Left cardiac atrium (tissue), 4 donors: Measurements from ENCODE around the gene NXPH2. TPM values are rescaled to one million over a fixed set of nuclear protein-coding genes. Genes with fewer than 3 reads are reported as not detected.
A peak's percentile ranks its signal among the peaks of the same experiment; 100 is the strongest.
"Not testable (repeated sequence)": the region's sequence is repeated elsewhere in the genome, so short reads cannot be mapped to it uniquely, and the experiment has no call there.

Experiments
- ATAC-seq, 2 donors: fragments of 200-7000 bp; cut with Tn5 transposase; one replicate each; pipeline ENCODE4 v1.9.1; 2020; ENCODE audit warnings: mild to moderate bottlenecking in 2 of 2, moderate library complexity in 2 of 2
- DNase-seq: peaks from one replicate; pipeline ENCODE4 v3.0.0-alpha.2; 2020
- intact Hi-C, 2 donors: fragments of 100-400 bp; cut with DNase I; formaldehyde crosslinking; loops; one replicate each; pipeline versions ENCODE4 v1.14.1 to v1.15.1; 2022 to 2023
- total RNA-seq, 2 donors: library from RNA; stranded (reverse); fragmentation: NEBNext Ultra II Directional; extraction: Animal tissue kit (Norgen Biotek cat#: 25700); gene quantifications; one replicate each; pipeline ENCODE4 v1.2.1, GENCODE V29; 2021
- donor health status: DM: no; HTN: yes; CAD: no.
- donor health status: DM: no; HTN: yes; CAD: no; lungs with severe emphysema.
- donor health status: DM: yes; HTN: yes; CAD: no.
- donor health status: Dilated cardiomyopathy.

Gene NXPH2
- total RNA-seq, 2 donors from 2014 or later, result not detected

- ATAC-seq, result no peak
- DNase-seq, result no peak
- intact Hi-C loops, result no loop called here
These were observed 16.2 kb downstream of the NXPH2 start for GRCh38 chr2:138763971-138764370.

- intact Hi-C loops, result no loop called here
- ATAC-seq (no peak), DNase-seq (no peak)
These were observed 17.7 kb downstream of the NXPH2 start for GRCh38 chr2:138762533-138762932.

GRCh38 chr2:138760676-138761075 lies 19.5 kb downstream of the NXPH2 start:
- DNase-seq, result no peak
- peak in 1 of 2 donors; percentile 67 for ATAC-seq

GRCh38 chr2:138757384-138757783 lies 22.8 kb downstream of the NXPH2 start:
- intact Hi-C loops, result no loop called here
- no peak for ATAC-seq
- no peak for DNase-seq

More at GRCh38 chr2:138760676-138761075, 19.5 kb downstream of the NXPH2 start:
- intact Hi-C loops, result no loop called here

GRCh38 chr2:138752197-138752956 lies 27.8 kb downstream of the NXPH2 start:
- intact Hi-C loops, result no loop called here
- DNase-seq, result no peak
- ATAC-seq, result no peak

GRCh38 chr2:138744713-138745112 lies 35.5 kb downstream of the NXPH2 start:
- ATAC-seq (no peak), DNase-seq (no peak)
- intact Hi-C loops, result no loop called here

GRCh38 chr2:138742441-138743057 lies 37.6 kb downstream of the NXPH2 start:
- no peak for DNase-seq
- intact Hi-C loops, result no loop called here
- no peak for ATAC-seq

GRCh38 chr2:138741851-138742250 lies 38.3 kb downstream of the NXPH2 start:
- intact Hi-C loops, result no loop called here

GRCh38 chr2:138737009-138737554 lies 43.1 kb downstream of the NXPH2 start:
- ATAC-seq, DNase-seq, intact Hi-C loops: not testable (repeated sequence)

More at GRCh38 chr2:138741851-138742250, 38.3 kb downstream of the NXPH2 start:
- DNase-seq (no peak), ATAC-seq (no peak)

GRCh38 chr2:138732651-138733050 lies 47.5 kb downstream of the NXPH2 start:
- ATAC-seq, result no peak
- no peak for DNase-seq
- intact Hi-C loops, result no loop called here

GRCh38 chr2:138730497-138731030 lies 49.6 kb downstream of the NXPH2 start:
- intact Hi-C loops, result no loop called here
- DNase-seq (no peak), ATAC-seq (no peak)

- ATAC-seq (no peak), DNase-seq (no peak)
- intact Hi-C loops, result no loop called here
These were observed 52.2 kb downstream of the NXPH2 start for GRCh38 chr2:138727956-138728355.

GRCh38 chr2:138726681-138727080 lies 53.5 kb downstream of the NXPH2 start:
- intact Hi-C loops, result no loop called here
- no peak for ATAC-seq
- no peak for DNase-seq

GRCh38 chr2:138724729-138725459 lies 55.3 kb downstream of the NXPH2 start:
- intact Hi-C loops, result no loop called here
- ATAC-seq, result no peak

GRCh38 chr2:138724327-138724726 lies 55.9 kb downstream of the NXPH2 start:
- intact Hi-C loops, result no loop called here
- ATAC-seq (no peak), DNase-seq (no peak)

More at GRCh38 chr2:138724729-138725459, 55.3 kb downstream of the NXPH2 start:
- DNase-seq, result no peak

- no peak for DNase-seq
- intact Hi-C loops, result no loop called here
- ATAC-seq, result peak in 1 of 2 donors; percentile 59
These were observed 56.8 kb downstream of the NXPH2 start for GRCh38 chr2:138723196-138723987.

- intact Hi-C loops, result no loop called here
- ATAC-seq (peak in 1 of 2 donors; percentile 81), DNase-seq (peak; percentile 24)
These were observed 57.9 kb downstream of the NXPH2 start for GRCh38 chr2:138722316-138722715.

- ATAC-seq (no peak), DNase-seq (no peak)
- intact Hi-C loops, result no loop called here
These were observed 60.0 kb downstream of the NXPH2 start for GRCh38 chr2:138720035-138720838.
